ENCODE data around the gene OGFOD3.
A peak's percentile ranks its signal among the peaks of the same experiment; 100 is the strongest.
"Not testable (repeated sequence)": the region's sequence is repeated elsewhere in the genome, so short reads cannot be mapped to it uniquely, and the experiment has no call there.

The OGFOD3 gene

GRCh38 chr17:82432017-82432416, 13.6 kb upstream of the OGFOD3 start:
- no peak for DNase-seq

GRCh38 chr17:82429824-82430223, 11.4 kb upstream of the OGFOD3 start:
- DNase-seq: no peak

- DNase-seq: no peak
Observed at GRCh38 chr17:82428546-82428945, 10.2 kb upstream of the OGFOD3 start.

GRCh38 chr17:82424863-82425159, 6.4 kb upstream of the OGFOD3 start:
- no peak for DNase-seq

- DNase-seq: peak; percentile 43
Observed at GRCh38 chr17:82424001-82424862, 5.8 kb upstream of the OGFOD3 start.

GRCh38 chr17:82419540-82419939, 1.2 kb upstream of the OGFOD3 start:
- DNase-seq: no peak

GRCh38 chr17:82416771-82417170, 1.6 kb downstream of the OGFOD3 start:
- DNase-seq: peak; percentile 25

GRCh38 chr17:82416264-82416663, 2.1 kb downstream of the OGFOD3 start:
- DNase-seq: no peak

- DNase-seq: no peak
Observed at GRCh38 chr17:82415786-82416185, 2.6 kb downstream of the OGFOD3 start.

- no peak for DNase-seq
Observed at GRCh38 chr17:82415336-82415735, 3.0 kb downstream of the OGFOD3 start.

- DNase-seq: peak; percentile 72
Observed at GRCh38 chr17:82414548-82415281, 3.7 kb downstream of the OGFOD3 start.

GRCh38 chr17:82412535-82413520, 5.6 kb downstream of the OGFOD3 start:
- no peak for DNase-seq

GRCh38 chr17:82412081-82412480, 6.3 kb downstream of the OGFOD3 start:
- DNase-seq: not testable (repeated sequence)

GRCh38 chr17:82411396-82412053, 6.9 kb downstream of the OGFOD3 start:
- DNase-seq: no peak

GRCh38 chr17:82410014-82410716, 8.2 kb downstream of the OGFOD3 start:
- DNase-seq: no peak

GRCh38 chr17:82408938-82409318, 9.5 kb downstream of the OGFOD3 start:
- DNase-seq: no peak

GRCh38 chr17:82408288-82408937, 10.0 kb downstream of the OGFOD3 start:
- no peak for DNase-seq

GRCh38 chr17:82407255-82407654, 11.1 kb downstream of the OGFOD3 start:
- DNase-seq: no peak

GRCh38 chr17:82406131-82406671, 12.2 kb downstream of the OGFOD3 start:
- DNase-seq: no peak

- DNase-seq: no peak
Observed at GRCh38 chr17:82405051-82405450, 13.3 kb downstream of the OGFOD3 start.

Measured in NCI-H1694 treated with DMSO at 0.1 percent for 48 hours (cell line).